CD4-positive, alpha-beta T cell (primary cell): ENCODE results near the gene XRCC4. TPM values are rescaled to one million over a fixed set of nuclear protein-coding genes. Genes with fewer than 3 reads are reported as not detected.

Experiments used
- ATAC-seq: fragments of 200-7000 bp; cut with Tn5 transposase; one replicate; pipeline ENCODE4 v1.10.0; 2022; ENCODE audit warnings: mild to moderate bottlenecking; ENCODE audit not compliant: poor library complexity
- CTCF ChIA-PET: fragments of 350-600 bp; sonication (Branson Sonifier 250); formaldehyde crosslinking; loops from one replicate; lab custom pipeline; 2021; ENCODE audit warnings: antibody characterized with exemption, inconsistent platforms; lab: Charles Lee
- POLR2A ChIA-PET: fragments of 350-600 bp; sonication (Branson Sonifier 250); formaldehyde crosslinking; loops from one replicate; lab custom pipeline; 2021; ENCODE audit warnings: antibody characterized with exemption, inconsistent platforms; lab: Charles Lee
- DNase-seq, 14 experiments: peaks; one replicate each; pipeline ENCODE4 v3.0.0-alpha.2; 2013 to 2020; ENCODE audit warnings: mixed read lengths in 2 of 14
- H3K27ac ChIP-seq, 2 donors: one replicate each; pipeline versions ENCODE4 v1.5.1 to v1.7.0; 2013; ENCODE audit warnings: low read length in 2 of 2, low read depth in 1 of 2, mild to moderate bottlenecking in 1 of 2
- H3K27me3 ChIP-seq, 2 experiments: 1 replicate in 1 of 2; 2 replicates in 1 of 2; pipeline versions ENCODE4 v1.6.1 to v1.7.0; 2013; ENCODE audit warnings: low read length in 2 of 2, control low read depth in 1 of 2, mild to moderate bottlenecking in 1 of 2, moderate library complexity in 1 of 2; ENCODE audit not compliant: insufficient read depth in 2 of 2, control insufficient read depth in 1 of 2
- H3K36me3 ChIP-seq: one replicate; pipeline ENCODE4 v1.6.1; 2013; ENCODE audit warnings: low read length, control low read depth; ENCODE audit not compliant: insufficient read depth
- H3K4me1 ChIP-seq: one replicate; pipeline ENCODE4 v1.6.1; 2013; ENCODE audit warnings: low read length, control low read depth; ENCODE audit not compliant: insufficient read depth
- H3K4me3 ChIP-seq: one replicate; pipeline ENCODE4 v1.5.1; 2013; ENCODE audit warnings: mild to moderate bottlenecking, low read length, moderate library complexity
- H3K9me3 ChIP-seq, 2 experiments: 1 replicate in 1 of 2; 2 replicates in 1 of 2; pipeline versions ENCODE4 v1.6.1 to v1.7.0; 2013; ENCODE audit warnings: low read length in 2 of 2, mild to moderate bottlenecking in 2 of 2, control low read depth in 1 of 2, moderate library complexity in 1 of 2; ENCODE audit not compliant: control insufficient read depth in 1 of 2, insufficient read depth in 1 of 2
- H3K27ac Mint-ChIP-seq: one replicate; pipeline ENCODE4 v1.8.0; 2020; ENCODE audit warnings: mixed read lengths
- H3K27me3 Mint-ChIP-seq: one replicate; pipeline ENCODE4 v1.8.0; 2021; ENCODE audit warnings: mixed read lengths
- H3K36me3 Mint-ChIP-seq: one replicate; pipeline ENCODE4 v1.8.0; 2021; ENCODE audit warnings: low read depth, mixed read lengths
- H3K4me1 Mint-ChIP-seq: one replicate; pipeline ENCODE4 v1.8.0; 2021; ENCODE audit warnings: low read depth, mixed read lengths
- H3K4me3 Mint-ChIP-seq: one replicate; pipeline ENCODE4 v1.8.0; 2020; ENCODE audit warnings: mild to moderate bottlenecking, mixed read lengths
- H3K9me3 Mint-ChIP-seq: one replicate; pipeline ENCODE4 v1.8.0; 2020; ENCODE audit warnings: mixed read lengths
- CTCF ChIP-seq: fragments of 200-600 bp; IDR thresholded peaks from one replicate; pipeline ENCODE4 v1.8.0; 2022; ENCODE audit warnings: antibody characterized with exemption, mild to moderate bottlenecking
- intact Hi-C, 2 experiments: fragments of 100-400 bp; cut with DNase I in 1 of 2; cut with micrococcal nuclease in 1 of 2; formaldehyde crosslinking; loops; one replicate each; pipeline versions ENCODE4 v1.15.1 to v1.9.0; 2023 to 2025; cut with DNase I, micrococcal nuclease
- total RNA-seq, 174 experiments: library from RNA in 2 of 174; stranded (reverse) in 2 of 174; gene quantifications; one replicate each; pipeline ENCODE4 v1.2.3 and lab custom pipeline; 2021 to 2026

The XRCC4 gene
- total RNA-seq, 2 experiments from 2014 or later, result 1.8 TPM

- no peaks in the 10 kb centered on the region for H3K4me1 ChIP-seq
- no peak for DNase-seq
- H3K4me1 Mint-ChIP-seq, result peaks cover 4% of the 10 kb centered on the region
- CTCF ChIA-PET, result no interaction called here
- ATAC-seq, result no peak
- POLR2A ChIA-PET, result no interaction called here
- no peaks in the 10 kb centered on the region for H3K27me3 Mint-ChIP-seq
- intact Hi-C loops, result no loop called here
- no peak overlapping the region for H3K27ac ChIP-seq
- H3K4me3 Mint-ChIP-seq, result no peak overlapping the region
- no peaks in the 10 kb centered on the region for H3K9me3 Mint-ChIP-seq
- no peaks in the 10 kb centered on the region for H3K27me3 ChIP-seq
- H3K27ac Mint-ChIP-seq, result no peak overlapping the region
- no peak overlapping the region for H3K4me3 ChIP-seq
- no peak for TF ChIP-seq CTCF
- H3K9me3 ChIP-seq, result no peaks in the 10 kb centered on the region
- H3K36me3 ChIP-seq, result peaks cover 22% of the 10 kb centered on the region
- peaks cover 27% of the 10 kb centered on the region for H3K36me3 Mint-ChIP-seq
These were observed 27.9 kb upstream of the XRCC4 start for GRCh38 chr5:83049370-83049885.

DNA sequence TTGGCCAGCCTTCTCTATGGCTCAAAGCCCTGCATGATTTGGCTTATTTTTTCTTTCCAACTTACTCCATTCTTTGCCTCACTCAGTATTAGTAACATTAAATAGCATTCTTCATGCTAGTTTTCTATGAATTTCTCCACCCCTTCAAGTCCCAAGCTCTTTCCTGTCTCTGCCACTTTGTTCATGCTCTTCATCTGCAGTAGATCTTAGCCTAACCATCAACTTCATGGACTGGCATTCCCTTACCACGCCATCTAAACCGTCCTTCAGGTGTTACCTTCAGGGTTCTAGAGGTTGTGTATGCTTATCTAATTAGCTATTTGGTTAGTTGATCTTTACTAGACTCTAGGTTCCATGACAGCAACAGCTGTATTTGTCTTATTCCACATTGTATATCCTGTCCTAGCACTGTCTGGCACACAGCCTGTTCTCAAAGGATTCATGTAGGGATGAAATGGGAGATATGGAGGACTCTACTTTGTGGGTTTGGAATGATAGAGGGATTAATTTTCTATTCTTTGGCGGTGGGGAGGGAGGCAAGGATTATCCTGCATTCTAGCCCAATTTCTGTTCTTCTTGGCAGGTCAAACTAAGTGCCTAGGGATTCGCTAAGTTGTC lies 26.5 kb upstream of the XRCC4 start:
- H3K4me1 ChIP-seq, result no peaks in the 10 kb centered on the region
- peaks cover 34% of the 10 kb centered on the region for H3K36me3 ChIP-seq
- intact Hi-C loops, result no loop called here
- H3K4me3 ChIP-seq, result no peak overlapping the region
- no peak for TF ChIP-seq CTCF
- no peak overlapping the region for H3K27ac Mint-ChIP-seq
- H3K27me3 ChIP-seq, result no peaks in the 10 kb centered on the region
- ATAC-seq (no peak), DNase-seq (no peak)
- H3K27me3 Mint-ChIP-seq, result no peaks in the 10 kb centered on the region
- H3K4me1 Mint-ChIP-seq, result peaks cover 5% of the 10 kb centered on the region
- H3K4me3 Mint-ChIP-seq, result no peak overlapping the region
- H3K9me3 Mint-ChIP-seq, result no peaks in the 10 kb centered on the region
- POLR2A ChIA-PET, result interaction anchor here (0.5 to 0.8 kb wide), 2 partner anchors 14 to 26 kb away, joined by 3 read pairs; partner anchors contain the start of genes TMEM167A and XRCC4
- peaks cover 41% of the 10 kb centered on the region for H3K36me3 Mint-ChIP-seq
- no peak overlapping the region for H3K27ac ChIP-seq
- CTCF ChIA-PET, result no interaction called here
- no peaks in the 10 kb centered on the region for H3K9me3 ChIP-seq

GRCh38 chr5:83055166-83055565 lies 22.2 kb upstream of the XRCC4 start:
- Histone ChIP-seq H3K27me3 (no peaks in the 10 kb centered on the region), H3K4me1 (no peaks in the 10 kb centered on the region), H3K9me3 (no peaks in the 10 kb centered on the region), H3K36me3 (peaks cover 47% of the 10 kb centered on the region), H3K4me3 (no peak overlapping the region), H3K27ac (no peak overlapping the region)
- Mint-ChIP-seq H3K27me3 (no peaks in the 10 kb centered on the region), H3K4me3 (no peak overlapping the region), H3K9me3 (no peaks in the 10 kb centered on the region), H3K27ac (no peak overlapping the region), H3K4me1 (peaks cover 22% of the 10 kb centered on the region), H3K36me3 (peaks cover 79% of the 10 kb centered on the region)
- ATAC-seq (no peak), DNase-seq (no peak)
- TF ChIP-seq CTCF, result no peak
- ChIA-PET CTCF (no interaction called here), POLR2A (no interaction called here)
- intact Hi-C loops, result no loop called here
